Thyroid gland (tissue), 4 donors: Measurements from ENCODE around the gene AGXT2.

Experiments
- CTCF ChIP-seq, 6 experiments: fragments of 200-600 bp in 3 of 6; fragments of 450-650 bp in 3 of 6; sonication (generic) in 3 of 6; IDR thresholded peaks; one replicate each; pipeline ENCODE4 v1.5.1; 2016 to 2019; ENCODE audit warnings: antibody characterized with exemption in 6 of 6, mild to moderate bottlenecking in 2 of 6, inconsistent platforms in 1 of 6, moderate library complexity in 1 of 6
- POLR2A ChIP-seq, 2 donors: fragments of 450-650 bp; IDR thresholded peaks; one replicate each; pipeline ENCODE4 v1.6.1; 2017; ENCODE audit warnings: antibody characterized with exemption in 2 of 2, mild to moderate bottlenecking in 2 of 2, moderate library complexity in 1 of 2

- TF ChIP-seq POLR2A (IDR thresholded peaks at IDR 0.05) (no peak), CTCF (IDR thresholded peaks at IDR 0.05) (no peak)
Observed at GRCh38 chr5:35016174-35017051, 31.3 kb downstream of the AGXT2 start.
